ENCODE results near the gene AP1AR.

The AP1AR gene

DNA sequence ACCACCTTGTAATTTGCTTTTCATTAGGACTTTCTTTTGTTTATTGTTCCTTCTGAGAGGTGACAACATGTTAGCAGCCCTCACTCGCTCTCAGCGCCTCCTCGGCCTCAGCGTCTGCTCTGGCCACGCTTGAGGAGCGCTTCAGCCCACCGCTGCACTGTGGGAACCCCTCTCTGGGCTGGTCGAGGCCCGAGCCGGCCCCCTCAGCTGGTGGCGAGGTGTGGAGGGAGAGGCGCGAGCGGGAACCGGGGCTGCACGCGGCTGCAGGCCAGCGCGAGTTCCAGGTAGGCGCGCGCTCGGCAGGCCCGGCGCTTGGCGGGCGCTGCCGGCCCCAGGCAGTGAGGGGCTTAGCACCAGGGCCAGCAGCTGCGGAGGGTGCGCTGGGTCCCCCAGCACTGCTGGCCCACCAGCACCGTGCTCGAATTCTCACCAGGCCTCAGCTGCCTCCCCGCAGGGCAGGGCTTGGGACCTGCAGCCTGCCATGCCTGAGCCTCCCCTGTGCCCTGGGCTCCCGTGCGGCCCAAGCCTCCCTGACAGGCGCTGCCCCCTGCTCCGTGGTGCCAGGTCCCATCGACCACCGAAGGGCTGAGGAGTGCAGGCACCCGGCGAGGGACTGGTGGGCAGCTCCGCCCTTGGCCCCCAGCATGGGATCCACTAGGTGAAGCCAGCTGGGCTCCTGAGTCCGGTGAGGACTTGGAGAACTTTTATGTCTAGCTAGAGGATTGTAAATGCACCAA, 9.2 kb upstream of the AP1AR start:
- DNase-seq (ENCODE audit: low read depth in 1 of 2, low spot score in 1 of 2): no peak

DNA sequence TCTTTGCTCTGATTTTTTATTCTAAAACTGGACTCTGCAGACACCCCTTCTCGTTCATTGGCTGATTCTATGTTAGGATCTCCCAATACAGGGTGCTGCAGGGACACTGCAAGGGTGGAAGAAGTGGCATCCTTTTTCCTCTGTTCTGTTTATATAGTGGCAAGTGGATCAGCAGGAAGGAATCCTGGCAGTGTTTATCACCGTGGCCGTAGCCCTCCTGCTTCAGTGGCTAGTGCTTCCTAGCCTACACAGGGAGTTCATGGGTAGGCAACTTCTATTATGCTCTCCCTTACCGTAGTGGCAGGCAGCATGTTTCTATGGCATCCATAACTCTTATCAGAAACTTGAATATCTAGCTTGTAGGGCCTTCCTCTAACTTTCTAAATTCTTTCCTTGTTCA, 6.4 kb upstream of the AP1AR start:
- no peak for DNase-seq (ENCODE audit: low read depth in 1 of 2, low spot score in 1 of 2)

DNA sequence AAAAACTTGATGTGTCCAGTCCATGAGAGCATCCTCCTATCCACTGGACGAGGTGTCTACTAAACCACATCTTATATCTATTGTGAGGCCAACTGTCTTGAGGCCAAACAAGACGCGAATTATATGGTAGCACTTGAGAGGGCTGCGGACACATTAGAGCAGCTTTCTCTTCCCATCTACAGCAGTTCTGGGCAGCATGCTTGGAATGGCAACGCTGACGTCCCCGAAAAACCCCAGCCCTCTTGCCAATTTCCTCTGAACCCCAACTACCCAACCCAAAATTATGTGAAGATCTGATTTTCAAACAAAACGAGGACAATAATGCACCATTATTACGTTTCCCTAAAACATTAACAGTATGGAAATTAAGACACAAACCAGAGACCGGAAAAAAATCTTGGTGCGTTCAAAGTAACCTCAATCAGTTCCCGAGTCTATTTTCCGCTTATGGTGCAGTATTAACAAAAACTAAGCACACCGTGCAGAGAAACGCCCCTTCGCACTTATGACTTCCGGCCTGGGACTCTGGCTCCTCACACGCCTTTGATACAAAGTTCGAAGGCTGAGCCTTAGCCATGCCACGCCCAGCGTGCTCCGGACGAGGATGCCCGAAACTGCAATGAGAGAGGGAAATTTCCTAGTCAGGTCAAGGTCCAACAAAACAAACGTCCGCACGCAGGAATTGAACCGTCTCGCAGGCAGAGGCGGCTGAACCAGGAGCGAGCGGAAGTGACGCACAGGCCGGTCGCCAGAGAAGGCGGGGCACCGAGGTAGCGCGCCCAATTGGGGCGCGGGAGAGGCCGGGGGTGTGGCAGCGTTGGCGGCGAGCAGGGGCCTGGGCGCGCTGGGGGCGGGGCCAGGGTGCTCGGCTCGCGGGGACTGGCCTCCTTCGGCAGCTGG, 458 bp upstream of the AP1AR start:
- DNase-seq (ENCODE audit: low read depth in 1 of 2, low spot score in 1 of 2): peak; percentile 94

GRCh38 chr4:112234952-112235609, 3.5 kb downstream of the AP1AR start:
- DNase-seq (ENCODE audit: low read depth in 1 of 2, low spot score in 1 of 2): peak in 1 of 2 donors; percentile 51

DNA sequence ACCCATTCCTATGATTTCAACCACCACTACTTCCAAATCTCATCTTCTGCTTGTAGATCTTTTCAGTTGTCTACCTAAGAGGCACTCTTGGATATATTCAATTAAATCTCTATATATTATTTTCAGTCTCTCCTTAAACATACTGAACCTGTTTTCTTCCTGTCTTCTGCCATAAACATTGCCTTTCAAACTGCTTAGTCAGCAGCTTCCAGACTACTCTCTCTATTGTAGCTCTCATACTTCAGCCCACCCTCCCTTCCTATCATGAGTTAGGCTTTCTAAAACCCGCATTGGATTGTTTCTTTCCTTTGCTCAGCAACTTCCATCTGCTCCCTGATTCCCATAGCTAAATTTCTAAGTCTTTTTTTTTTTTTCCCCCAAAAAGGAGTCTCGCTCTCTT, 4.5 kb downstream of the AP1AR start:
- DNase-seq (ENCODE audit: low read depth in 1 of 2, low spot score in 1 of 2): no peak

DNA sequence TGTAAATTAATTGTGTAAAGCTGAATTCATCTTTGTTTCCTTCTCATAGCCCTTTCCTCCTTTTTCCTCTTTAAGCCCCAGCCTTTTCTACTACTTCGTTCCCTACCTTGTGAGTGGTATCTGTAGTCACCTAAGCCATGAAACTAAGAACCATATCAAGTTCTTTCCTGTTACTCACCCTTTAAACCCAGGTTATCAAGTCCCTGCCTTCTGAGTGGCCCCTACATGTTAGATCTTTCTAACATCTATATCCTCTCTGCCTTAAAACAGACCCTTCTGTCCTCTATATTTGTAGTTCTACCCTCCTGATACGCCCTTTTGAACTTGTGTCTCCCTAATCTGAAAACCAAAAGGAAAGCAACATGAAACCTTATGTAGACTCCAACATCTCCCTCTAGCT, 7.2 kb downstream of the AP1AR start:
- no peak for DNase-seq (ENCODE audit: low read depth in 1 of 2, low spot score in 1 of 2)

GRCh38 chr4:112245383-112245782, 13.8 kb downstream of the AP1AR start:
- no peak for DNase-seq (ENCODE audit: low read depth in 1 of 2, low spot score in 1 of 2)

- DNase-seq (ENCODE audit: low read depth in 1 of 2, low spot score in 1 of 2): no peak
These were observed 15.4 kb downstream of the AP1AR start for GRCh38 chr4:112247021-112247420.

- no peak for DNase-seq (ENCODE audit: low read depth in 1 of 2, low spot score in 1 of 2)
These were observed 19.5 kb downstream of the AP1AR start for GRCh38 chr4:112251019-112251643.

DNA sequence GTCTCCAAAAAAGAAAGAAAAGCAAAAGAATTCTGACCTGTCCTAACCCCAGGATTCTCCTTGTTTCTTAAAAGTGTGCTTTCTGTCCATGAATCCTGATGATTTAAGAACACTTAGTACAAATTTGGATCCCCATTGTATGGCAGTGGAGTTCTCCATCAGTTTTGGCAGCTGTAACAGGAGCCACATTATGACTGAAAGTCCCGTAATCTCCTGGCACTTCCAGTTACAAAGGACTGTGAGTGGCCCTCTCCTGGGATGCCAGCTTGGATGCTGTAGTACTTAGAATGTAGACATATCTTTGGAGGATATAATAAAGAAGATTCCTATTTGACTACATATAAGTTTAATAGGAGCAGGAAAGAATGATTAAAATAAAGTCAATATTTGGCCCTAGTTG, 20.6 kb downstream of the AP1AR start:
- DNase-seq (ENCODE audit: low read depth in 1 of 2, low spot score in 1 of 2): no peak

DNA sequence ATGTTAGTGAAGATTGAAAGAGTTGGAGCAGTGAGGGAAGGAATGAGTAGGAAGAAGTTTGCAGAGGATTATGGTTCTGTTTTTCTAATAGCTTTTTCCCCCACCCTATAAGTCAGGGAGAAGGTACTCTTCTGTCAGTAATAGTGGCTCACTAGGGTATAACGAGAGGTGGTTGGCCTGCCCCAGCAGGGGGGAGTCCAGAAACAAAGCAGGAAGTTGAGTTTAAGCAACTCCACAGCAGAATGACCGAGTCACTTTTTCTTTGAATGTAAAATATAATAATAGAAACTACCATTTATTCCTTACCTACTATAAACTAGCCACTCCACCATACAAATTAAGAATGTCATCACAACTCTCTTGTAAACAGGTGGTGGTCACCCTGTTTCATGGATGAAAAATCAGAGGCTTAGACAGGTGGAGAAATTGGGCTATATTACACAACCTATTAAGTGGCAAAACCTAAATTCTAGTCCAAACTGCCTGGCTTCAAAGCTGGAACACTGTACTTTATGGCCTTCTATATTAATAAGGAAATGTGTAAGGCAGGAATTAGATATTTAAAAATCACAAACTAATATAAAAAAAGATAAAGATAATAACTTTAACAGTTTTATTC, 21.9 kb downstream of the AP1AR start:
- DNase-seq (ENCODE audit: low read depth in 1 of 2, low spot score in 1 of 2): no peak

DNA sequence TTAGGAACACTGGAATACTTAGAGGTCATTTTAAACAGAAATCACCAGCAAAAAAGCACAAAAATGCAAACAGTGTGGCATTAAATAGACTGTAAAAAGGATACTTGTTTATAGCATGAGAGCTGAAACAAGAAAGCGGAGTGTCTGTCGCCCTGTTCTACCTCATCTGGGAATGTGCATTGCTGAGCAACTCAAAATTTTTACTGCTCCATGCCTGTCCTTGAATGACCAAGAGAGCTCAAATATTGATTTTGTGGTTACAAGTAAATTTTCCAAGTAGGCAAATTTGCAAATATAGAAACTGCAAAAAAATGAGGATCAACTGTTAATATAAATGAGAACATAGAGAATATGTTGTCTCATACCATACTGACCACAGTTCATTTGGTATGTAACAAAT, 25.5 kb downstream of the AP1AR start:
- DNase-seq (ENCODE audit: low read depth in 1 of 2, low spot score in 1 of 2): no peak

GRCh38 chr4:112266823-112267222, 35.2 kb downstream of the AP1AR start:
- no peak for DNase-seq (ENCODE audit: low read depth in 1 of 2, low spot score in 1 of 2)

- no peak for DNase-seq (ENCODE audit: low read depth in 1 of 2, low spot score in 1 of 2)
These were observed 38.5 kb downstream of the AP1AR start for GRCh38 chr4:112270051-112270450.

- DNase-seq (ENCODE audit: low read depth in 1 of 2, low spot score in 1 of 2): no peak
These were observed 39.2 kb downstream of the AP1AR start for GRCh38 chr4:112270640-112271421.

DNA sequence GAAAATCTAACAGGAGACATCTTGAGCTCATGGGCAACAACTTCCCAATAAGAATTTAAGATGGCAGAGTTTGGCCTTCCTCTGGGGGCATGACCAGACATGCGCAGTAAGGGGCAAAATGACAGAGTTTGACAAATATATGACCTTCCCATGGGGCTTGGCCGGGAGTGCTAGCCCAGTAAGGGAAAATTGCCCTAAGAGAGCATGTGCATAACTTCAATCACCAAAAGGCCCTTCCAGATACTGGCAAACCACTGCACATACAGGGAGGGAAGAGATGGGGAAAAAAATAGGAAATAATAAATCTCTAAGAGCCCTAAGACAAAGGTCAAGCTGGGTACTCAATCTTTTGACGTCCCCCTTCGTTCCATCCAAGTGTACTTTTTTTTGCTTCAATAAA, 40.7 kb downstream of the AP1AR start:
- DNase-seq (ENCODE audit: low read depth in 1 of 2, low spot score in 1 of 2): no peak

GRCh38 chr4:112274959-112275358, 43.4 kb downstream of the AP1AR start:
- no peak for DNase-seq (ENCODE audit: low read depth in 1 of 2, low spot score in 1 of 2)

- DNase-seq (ENCODE audit: low read depth in 1 of 2, low spot score in 1 of 2): no peak
These were observed 44.5 kb downstream of the AP1AR start for GRCh38 chr4:112276113-112276512.

DNA sequence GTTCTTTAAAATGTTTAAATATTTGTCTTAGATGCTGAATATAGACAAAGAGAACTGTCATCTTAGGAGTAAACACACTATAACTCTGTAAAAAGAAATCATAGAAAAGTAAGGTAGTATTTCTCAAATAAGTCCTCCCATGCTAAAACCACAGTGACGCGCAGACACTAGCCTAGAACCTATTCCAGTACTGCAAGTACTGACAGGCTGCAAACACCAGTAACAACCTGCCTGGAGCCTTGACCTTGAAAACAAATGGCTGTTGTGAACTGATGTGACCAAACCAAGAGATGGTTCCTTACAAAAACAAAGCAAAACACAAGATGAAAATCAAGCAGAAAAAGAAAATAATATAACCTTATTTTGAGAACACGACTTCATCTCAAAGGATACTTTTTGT, 45.6 kb downstream of the AP1AR start:
- DNase-seq (ENCODE audit: low read depth in 1 of 2, low spot score in 1 of 2): no peak

Measured in activated CD4-positive, alpha-beta T cell treated with anti-CD3 and anti-CD28 coated beads, Interleukin-2, amount 50 U/mL, for 24 hours (primary cell).